ENCODE data around the gene TRIM17.

The TRIM17 gene

DNA sequence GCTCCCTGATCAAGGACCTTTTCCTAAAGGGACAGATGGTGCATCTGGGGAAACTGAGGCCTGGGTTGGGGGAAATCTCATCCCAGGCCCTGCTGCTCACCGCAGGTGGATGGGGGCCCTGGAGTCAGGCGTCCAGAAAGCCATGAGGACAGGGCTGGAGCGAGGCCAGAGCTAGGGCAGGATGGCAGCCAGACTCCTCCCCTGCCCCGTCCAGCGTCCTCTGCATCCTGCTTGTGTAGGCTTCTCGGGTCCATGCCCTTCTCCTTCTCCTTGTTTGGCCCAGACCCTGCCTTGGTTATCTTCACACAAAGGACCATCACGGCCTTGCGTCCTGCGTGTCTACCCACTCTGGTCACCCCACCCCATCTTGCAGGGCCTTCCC lies 53.0 kb downstream of the TRIM17 start:
- Histone ChIP-seq H3K9ac (ENCODE audit: low read length) (no peak overlapping the region), H3K4me3 (ENCODE audit: low read depth, low read length) (no peak overlapping the region), H3K27ac (ENCODE audit: low read depth, low read length) (no peak overlapping the region), H3K36me3 (ENCODE audit: control insufficient read depth, insufficient read depth, low read length) (no peaks in the 10 kb centered on the region), H3K4me1 (ENCODE audit: control insufficient read depth, insufficient read depth, low read length) (peaks cover 9% of the 10 kb centered on the region; the same call in 1 of the 2 replicates), H3K9me3 (ENCODE audit: control insufficient read depth, insufficient read depth, low read depth, low read length) (no peaks in the 10 kb centered on the region), H3K27me3 (ENCODE audit: control insufficient read depth, insufficient read depth, low read length) (peaks cover 3% of the 10 kb centered on the region; the same call in 1 of the 2 replicates)

DNA sequence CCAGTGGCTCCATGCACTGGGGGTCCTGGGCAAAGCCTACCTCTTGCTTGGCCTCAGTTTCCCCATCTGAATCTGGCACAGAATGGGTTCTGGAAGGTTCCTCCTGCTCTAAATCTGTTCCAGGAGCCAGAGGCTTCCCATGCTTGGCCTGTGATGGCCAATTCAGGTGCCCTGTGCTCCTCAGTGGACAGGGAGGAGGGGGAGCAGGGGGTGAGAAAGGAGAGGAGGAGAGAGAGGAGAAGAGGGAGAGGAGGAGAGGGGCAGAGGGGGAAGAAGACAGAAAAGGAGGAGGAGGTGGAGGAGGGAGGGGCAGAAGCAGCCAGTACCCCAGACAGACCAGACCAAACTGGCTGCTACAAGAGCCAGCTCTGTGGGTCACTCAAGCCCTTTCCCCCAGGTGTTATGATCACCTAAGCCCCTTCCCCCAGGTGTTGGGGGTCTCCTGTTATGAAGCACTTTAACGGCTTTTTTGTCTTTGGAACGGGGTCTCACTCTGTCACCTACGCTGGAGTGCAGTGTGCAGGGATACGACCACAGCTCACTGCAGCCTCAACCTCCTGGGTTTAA lies 53.7 kb downstream of the TRIM17 start:
- peaks cover 6% of the 10 kb centered on the region; the same call in 1 of the 2 replicates for H3K4me1 ChIP-seq (ENCODE audit: control insufficient read depth, insufficient read depth, low read length)
- H3K4me3 ChIP-seq (ENCODE audit: low read depth, low read length), result no peak overlapping the region
- peaks cover 3% of the 10 kb centered on the region; the same call in 1 of the 2 replicates for H3K27me3 ChIP-seq (ENCODE audit: control insufficient read depth, insufficient read depth, low read length)
- H3K36me3 ChIP-seq (ENCODE audit: control insufficient read depth, insufficient read depth, low read length), result peaks cover 3% of the 10 kb centered on the region; the same call in 1 of the 2 replicates
- H3K27ac ChIP-seq (ENCODE audit: low read depth, low read length), result no peak overlapping the region
- H3K9ac ChIP-seq (ENCODE audit: low read length), result no peak overlapping the region
- peaks cover 3% of the 10 kb centered on the region; the same call in 1 of the 2 replicates for H3K9me3 ChIP-seq (ENCODE audit: control insufficient read depth, insufficient read depth, low read depth, low read length)

DNA sequence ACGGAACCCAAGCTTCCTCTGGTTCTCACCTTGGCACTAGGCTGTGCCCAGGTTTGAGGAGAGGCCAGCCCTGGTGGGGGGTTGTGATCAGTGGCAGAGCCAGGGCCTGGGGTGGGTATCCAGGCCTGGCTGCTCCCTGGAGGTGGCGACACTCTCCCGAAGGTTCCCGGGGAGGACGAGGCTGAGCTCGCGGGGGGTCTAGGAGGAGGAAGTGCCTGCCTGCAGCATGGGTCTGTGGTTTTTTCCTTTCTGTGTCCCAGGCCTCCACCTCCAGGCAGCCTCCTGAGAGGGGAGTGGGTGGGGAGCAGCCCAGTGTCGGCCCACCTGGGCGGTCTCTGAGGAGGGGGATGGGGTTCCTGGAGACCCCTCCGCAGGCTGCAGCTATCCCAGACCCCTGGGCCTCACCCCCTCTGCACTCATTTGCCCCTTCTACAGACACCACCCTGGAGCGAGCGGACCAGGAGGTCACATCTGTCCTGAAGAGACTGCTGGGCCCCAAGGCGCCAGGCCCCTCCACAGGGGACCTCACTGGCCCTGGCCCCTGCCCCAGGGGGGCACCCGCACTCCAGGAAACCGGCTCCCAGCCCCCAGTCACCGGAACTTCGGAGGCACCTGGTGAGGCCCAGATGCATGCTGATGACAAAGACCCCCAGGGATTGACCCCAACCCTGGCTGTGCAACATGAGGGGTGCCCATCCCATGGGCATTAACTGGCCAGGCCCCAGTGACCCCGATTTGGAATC lies 54.3 kb downstream of the TRIM17 start:
- Histone ChIP-seq H3K27ac (ENCODE audit: low read depth, low read length) (no peak overlapping the region), H3K9ac (ENCODE audit: low read length) (no peak overlapping the region), H3K4me1 (ENCODE audit: control insufficient read depth, insufficient read depth, low read length) (no peaks in the 10 kb centered on the region)

DNA sequence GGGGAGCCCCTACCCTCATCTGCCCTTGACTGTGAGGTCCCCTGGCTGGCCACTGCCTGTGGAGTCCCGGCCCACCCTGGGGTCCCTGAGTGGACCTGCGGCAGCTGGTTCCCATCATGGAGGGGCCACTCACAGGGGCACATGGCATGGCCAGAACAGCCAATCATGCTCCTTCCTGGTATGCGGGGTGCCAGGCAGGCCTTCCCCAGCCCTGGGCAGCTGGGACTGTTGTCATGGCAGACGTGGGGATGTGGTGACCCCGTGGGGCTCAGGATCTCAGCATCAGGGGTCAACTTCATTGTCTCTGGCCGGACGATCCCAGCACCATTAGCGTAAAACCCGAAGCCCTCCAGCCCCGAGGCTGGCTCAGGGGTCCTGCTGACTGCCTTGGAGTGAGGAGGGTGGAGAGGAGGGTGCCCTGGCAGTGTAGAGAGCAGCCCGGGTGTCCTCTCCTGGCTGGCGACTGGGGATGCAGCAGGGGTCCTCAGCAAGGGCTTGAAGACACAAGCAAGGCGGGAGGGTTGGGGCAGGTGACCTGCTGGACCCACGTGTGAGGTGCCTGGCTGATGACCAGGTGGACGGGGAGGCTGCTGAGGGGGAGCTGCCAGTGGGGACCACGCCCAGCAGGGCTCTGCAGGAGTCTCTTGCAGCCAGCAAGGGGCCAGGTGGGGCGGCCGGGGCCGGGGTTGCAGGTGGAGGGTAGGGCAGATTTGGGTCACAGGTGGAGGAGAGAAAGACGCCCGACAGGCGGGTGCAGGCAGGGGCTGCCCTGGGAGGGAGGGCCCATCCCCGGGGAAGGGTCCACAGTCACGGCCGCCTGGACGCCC lies 55.1 kb downstream of the TRIM17 start:
- Histone ChIP-seq H3K27ac (ENCODE audit: low read depth, low read length) (no peak overlapping the region), H3K4me1 (ENCODE audit: control insufficient read depth, insufficient read depth, low read length) (no peaks in the 10 kb centered on the region), H3K36me3 (ENCODE audit: control insufficient read depth, insufficient read depth, low read length) (peaks cover 3% of the 10 kb centered on the region; the same call in 1 of the 2 replicates), H3K27me3 (ENCODE audit: control insufficient read depth, insufficient read depth, low read length) (peaks cover under 1% of the 10 kb centered on the region; the same call in 1 of the 2 replicates), H3K9me3 (ENCODE audit: control insufficient read depth, insufficient read depth, low read depth, low read length) (peaks cover 3% of the 10 kb centered on the region; the same call in 1 of the 2 replicates), H3K4me3 (ENCODE audit: low read depth, low read length) (no peak overlapping the region), H3K9ac (ENCODE audit: low read length) (no peak overlapping the region)

More for the DNA sequence above, 54.3 kb downstream of the TRIM17 start:
- H3K36me3 ChIP-seq (ENCODE audit: control insufficient read depth, insufficient read depth, low read length), result peaks cover 3% of the 10 kb centered on the region; the same call in 1 of the 2 replicates
- peaks cover 3% of the 10 kb centered on the region; the same call in 1 of the 2 replicates for H3K9me3 ChIP-seq (ENCODE audit: control insufficient read depth, insufficient read depth, low read depth, low read length)
- H3K27me3 ChIP-seq (ENCODE audit: control insufficient read depth, insufficient read depth, low read length), result peaks cover 3% of the 10 kb centered on the region; the same call in 1 of the 2 replicates
- H3K4me3 ChIP-seq (ENCODE audit: low read depth, low read length), result no peak overlapping the region

DNA sequence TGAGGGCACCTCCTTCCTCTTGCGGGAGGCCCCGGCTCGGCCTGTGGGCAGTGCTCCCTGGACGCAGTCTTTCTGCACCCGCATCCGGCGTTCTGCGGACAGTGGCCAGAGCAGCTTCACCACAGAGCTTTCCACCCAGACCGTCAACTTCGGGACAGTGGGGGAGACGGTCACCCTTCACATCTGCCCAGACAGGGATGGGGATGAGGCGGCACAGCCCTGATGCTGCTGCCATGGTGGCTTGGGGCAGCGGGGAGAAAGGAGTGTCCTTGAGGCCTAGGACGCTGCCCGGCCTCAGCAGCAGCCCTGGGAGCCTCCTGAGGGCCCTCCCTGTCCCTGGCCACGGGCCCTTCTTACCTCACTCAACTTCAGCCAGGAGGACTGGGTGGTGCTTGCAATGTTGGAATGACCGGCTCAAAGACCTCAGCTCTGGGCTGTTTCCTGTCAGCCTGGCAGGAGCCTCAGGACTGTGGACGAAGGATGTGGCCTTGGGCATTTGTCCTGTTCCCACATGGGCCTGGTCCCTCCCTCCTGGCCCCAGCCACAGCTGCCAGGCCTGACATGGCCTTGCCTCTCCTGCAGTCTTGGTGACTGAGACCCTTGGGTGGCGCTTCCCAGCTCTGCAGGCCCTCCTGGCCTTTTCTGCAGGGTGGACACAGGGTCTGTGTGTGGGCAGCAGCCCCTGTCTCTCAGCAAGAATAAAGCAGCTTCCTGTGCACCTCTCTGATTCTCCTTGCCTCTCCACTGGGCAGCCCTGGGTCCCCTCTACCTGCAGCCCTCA lies 55.9 kb downstream of the TRIM17 start:
- H3K4me3 ChIP-seq (ENCODE audit: low read depth, low read length), result no peak overlapping the region
- H3K9me3 ChIP-seq (ENCODE audit: control insufficient read depth, insufficient read depth, low read depth, low read length), result peaks cover 3% of the 10 kb centered on the region; the same call in 1 of the 2 replicates

DNA sequence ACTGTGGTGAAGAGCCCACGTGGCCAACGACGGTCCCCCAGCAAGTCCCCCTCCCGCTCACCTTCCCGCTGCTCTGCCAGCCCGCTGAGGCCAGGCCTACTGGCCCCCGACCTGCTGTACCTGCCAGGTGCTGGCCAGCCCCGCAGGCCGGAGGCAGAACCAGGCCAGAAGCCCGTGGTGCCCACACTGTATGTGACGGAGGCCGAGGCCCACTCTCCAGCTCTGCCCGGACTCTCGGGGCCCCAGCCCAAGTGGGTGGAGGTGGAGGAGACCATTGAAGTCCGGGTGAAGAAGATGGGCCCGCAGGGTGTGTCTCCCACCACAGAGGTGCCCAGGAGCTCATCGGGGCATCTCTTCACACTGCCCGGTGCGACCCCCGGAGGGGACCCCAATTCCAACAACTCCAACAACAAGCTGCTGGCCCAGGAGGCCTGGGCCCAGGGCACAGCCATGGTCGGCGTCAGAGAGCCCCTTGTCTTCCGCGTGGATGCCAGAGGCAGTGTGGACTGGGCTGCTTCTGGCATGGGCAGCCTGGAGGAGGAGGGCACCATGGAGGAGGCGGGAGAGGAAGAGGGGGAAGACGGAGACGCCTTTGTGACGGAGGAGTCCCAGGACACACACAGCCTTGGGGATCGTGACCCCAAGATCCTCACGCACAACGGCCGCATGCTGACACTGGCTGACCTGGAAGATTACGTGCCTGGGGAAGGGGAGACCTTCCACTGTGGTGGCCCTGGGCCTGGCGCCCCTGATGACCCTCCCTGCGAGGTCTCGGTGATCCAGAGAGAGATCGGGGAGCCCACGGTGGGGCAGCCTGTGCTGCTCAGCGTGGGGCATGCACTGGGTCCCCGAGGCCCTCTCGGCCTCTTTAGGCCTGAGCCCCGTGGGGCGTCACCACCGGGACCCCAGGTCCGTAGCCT lies 56.8 kb downstream of the TRIM17 start:
- Histone ChIP-seq H3K9ac (ENCODE audit: low read length) (no peak overlapping the region), H3K27ac (ENCODE audit: low read depth, low read length) (no peak overlapping the region), H3K4me3 (ENCODE audit: low read depth, low read length) (no peak overlapping the region), H3K4me1 (ENCODE audit: control insufficient read depth, insufficient read depth, low read length) (no peaks in the 10 kb centered on the region), H3K9me3 (ENCODE audit: control insufficient read depth, insufficient read depth, low read depth, low read length) (peaks cover 3% of the 10 kb centered on the region; the same call in 1 of the 2 replicates), H3K36me3 (ENCODE audit: control insufficient read depth, insufficient read depth, low read length) (peaks cover 3% of the 10 kb centered on the region; the same call in 1 of the 2 replicates), H3K27me3 (ENCODE audit: control insufficient read depth, insufficient read depth, low read length) (no peaks in the 10 kb centered on the region)

More for the DNA sequence above, 55.9 kb downstream of the TRIM17 start:
- H3K36me3 ChIP-seq (ENCODE audit: control insufficient read depth, insufficient read depth, low read length), result peaks cover 3% of the 10 kb centered on the region; the same call in 1 of the 2 replicates
- no peak overlapping the region for H3K9ac ChIP-seq (ENCODE audit: low read length)
- no peaks in the 10 kb centered on the region for H3K27me3 ChIP-seq (ENCODE audit: control insufficient read depth, insufficient read depth, low read length)
- H3K4me1 ChIP-seq (ENCODE audit: control insufficient read depth, insufficient read depth, low read length), result no peaks in the 10 kb centered on the region
- H3K27ac ChIP-seq (ENCODE audit: low read depth, low read length), result no peak overlapping the region

DNA sequence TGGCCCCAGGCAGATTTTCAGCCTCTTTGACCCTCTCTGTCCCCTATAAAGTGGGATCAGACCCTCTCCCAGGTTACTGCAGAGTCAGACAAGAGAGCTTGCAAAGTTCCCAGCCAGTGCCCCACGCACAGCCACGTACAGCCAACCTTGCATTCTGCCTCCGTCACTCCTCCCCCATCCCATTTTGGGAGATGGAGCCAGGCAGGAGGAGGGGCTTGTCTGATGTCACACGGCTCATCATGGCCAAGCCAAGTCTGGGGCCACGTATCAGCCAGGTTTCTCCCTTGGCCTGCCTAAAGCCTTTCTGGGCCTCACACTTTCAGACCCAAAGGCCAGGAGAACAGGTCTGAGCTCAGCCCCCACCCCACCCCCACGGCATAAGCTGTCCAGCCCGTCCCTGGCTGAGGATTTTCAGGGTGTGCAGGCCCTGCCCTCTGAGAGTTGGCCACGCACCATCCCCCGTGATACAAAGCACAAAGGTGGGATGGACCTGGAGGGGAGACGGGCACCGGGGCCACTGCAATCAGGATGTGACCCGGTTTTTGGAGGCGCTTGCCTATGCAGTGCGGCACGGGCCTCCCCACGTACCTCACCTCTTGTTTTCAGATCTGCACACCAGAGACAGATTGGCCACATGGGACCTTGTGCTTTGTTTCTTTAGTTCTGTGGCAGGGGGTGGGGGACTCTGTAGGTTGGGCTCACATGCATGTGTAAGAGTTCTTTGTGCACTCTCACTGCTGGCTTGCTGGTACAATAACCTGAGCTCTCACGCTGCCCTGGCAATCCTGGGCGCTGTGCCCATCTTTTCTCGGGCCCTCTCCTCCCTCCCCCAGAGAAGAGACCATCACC lies 57.7 kb downstream of the TRIM17 start:
- H3K4me1 ChIP-seq (ENCODE audit: control insufficient read depth, insufficient read depth, low read length), result no peaks in the 10 kb centered on the region
- H3K27me3 ChIP-seq (ENCODE audit: control insufficient read depth, insufficient read depth, low read length), result no peaks in the 10 kb centered on the region
- H3K4me3 ChIP-seq (ENCODE audit: low read depth, low read length), result no peak overlapping the region
- H3K36me3 ChIP-seq (ENCODE audit: control insufficient read depth, insufficient read depth, low read length), result peaks cover 3% of the 10 kb centered on the region; the same call in 1 of the 2 replicates
- peaks cover 3% of the 10 kb centered on the region; the same call in 1 of the 2 replicates for H3K9me3 ChIP-seq (ENCODE audit: control insufficient read depth, insufficient read depth, low read depth, low read length)
- no peak overlapping the region for H3K9ac ChIP-seq (ENCODE audit: low read length)
- H3K27ac ChIP-seq (ENCODE audit: low read depth, low read length), result no peak overlapping the region

DNA sequence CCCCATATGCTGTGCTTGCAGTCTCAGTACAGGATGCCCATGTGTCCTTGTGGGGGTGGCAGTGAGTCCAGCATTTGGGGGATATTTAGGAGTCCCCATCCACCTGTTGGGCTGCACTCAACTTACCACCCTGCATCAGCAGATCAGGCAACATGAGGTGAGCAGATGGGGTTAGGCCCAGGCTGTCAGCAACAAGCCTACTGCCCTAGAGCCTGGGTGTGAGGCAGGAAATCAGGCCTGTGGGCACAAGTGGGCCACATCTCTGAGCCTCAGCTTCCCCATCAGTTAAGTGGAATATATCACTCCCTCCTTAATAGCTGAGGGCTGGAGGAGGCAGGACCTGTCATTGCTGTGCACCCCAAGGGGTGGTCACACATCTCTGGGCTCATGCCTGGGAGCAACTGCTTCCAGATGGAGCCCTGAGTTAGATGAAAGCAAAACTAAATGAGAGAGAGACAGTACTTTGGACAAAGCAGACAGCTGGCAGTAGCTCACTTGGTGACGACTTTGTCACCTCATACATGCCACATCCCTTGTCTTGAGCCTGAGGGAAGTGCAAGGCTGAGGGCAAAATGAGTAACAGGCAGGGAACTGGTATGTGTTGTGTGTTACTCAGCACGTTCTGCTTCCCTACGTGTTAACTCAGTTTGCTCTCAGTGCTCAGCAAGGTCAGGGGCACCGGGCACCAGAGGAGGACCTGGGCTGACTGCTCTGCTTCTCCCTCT lies 58.5 kb downstream of the TRIM17 start:
- peaks cover 3% of the 10 kb centered on the region; the same call in 1 of the 2 replicates for H3K36me3 ChIP-seq (ENCODE audit: control insufficient read depth, insufficient read depth, low read length)
- no peaks in the 10 kb centered on the region for H3K4me1 ChIP-seq (ENCODE audit: control insufficient read depth, insufficient read depth, low read length)
- no peak overlapping the region for H3K27ac ChIP-seq (ENCODE audit: low read depth, low read length)
- H3K9ac ChIP-seq (ENCODE audit: low read length), result no peak overlapping the region
- H3K9me3 ChIP-seq (ENCODE audit: control insufficient read depth, insufficient read depth, low read depth, low read length), result peaks cover 3% of the 10 kb centered on the region; the same call in 1 of the 2 replicates
- H3K4me3 ChIP-seq (ENCODE audit: low read depth, low read length), result no peak overlapping the region
- H3K27me3 ChIP-seq (ENCODE audit: control insufficient read depth, insufficient read depth, low read length), result no peaks in the 10 kb centered on the region

Measured in HUES6 (cell line).